Left lobe of liver (tissue), 2 donors: Measurements from ENCODE around the gene ACSM2B. TPM values are rescaled to one million over a fixed set of nuclear protein-coding genes. Genes with fewer than 3 reads are reported as not detected.
"Not testable (repeated sequence)": the region's sequence is repeated elsewhere in the genome, so short reads cannot be mapped to it uniquely, and the experiment has no call there.

Experiments used
- ATAC-seq: fragments of 200-7000 bp; cut with Tn5 transposase; one replicate; pipeline ENCODE4 v1.9.1; 2020; ENCODE audit warnings: mild to moderate bottlenecking, moderate library complexity
- DNase-seq: peaks from one replicate; pipeline ENCODE4 v3.0.0-alpha.2; 2020; ENCODE audit warnings: low spot score
- total RNA-seq: library from RNA; stranded (reverse); gene quantifications from one replicate; pipeline ENCODE4 v1.2.1, GENCODE V29; 2021
- donor health status: DM: no; HTN: no; CAD: no; lungs with moderate emphysema.
- donor health status: DM: no; HTN: yes; CAD: no.

Gene ACSM2B
- total RNA-seq, 1 donor from 2014 or later: 535 TPM

DNA sequence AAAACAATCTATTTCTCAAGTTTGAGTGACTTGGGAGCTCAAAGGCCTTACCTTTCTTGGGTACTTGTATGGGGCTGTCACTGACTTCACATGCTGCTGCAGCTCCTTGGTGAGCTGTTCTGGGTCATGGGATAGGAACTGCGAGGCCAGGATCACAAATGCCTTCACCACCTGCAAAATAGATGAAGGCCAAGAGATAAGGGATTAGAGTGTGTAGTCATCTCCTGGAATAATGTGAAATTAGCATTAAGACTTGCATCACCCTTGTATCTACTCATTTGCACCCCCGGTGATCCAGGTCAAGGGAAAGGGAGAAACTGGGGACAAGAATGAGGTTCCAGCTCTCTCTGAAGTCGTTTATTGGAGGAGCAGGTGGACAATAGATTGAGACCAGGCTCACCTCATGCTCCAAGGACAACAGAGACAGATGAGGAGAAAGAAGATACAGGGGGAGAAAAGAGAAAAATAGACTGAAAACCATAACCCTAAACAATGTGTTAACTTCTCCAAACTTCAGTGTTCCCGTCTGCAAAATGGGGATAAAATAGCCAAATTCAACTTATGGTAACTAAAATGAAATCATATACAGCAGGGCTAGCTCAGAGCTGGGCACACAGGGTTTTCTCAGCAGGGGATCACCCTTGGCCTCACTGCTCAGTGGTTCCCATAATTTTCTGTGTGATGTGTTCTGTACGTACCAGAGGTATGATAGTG, 35.4 kb downstream of the ACSM2B start:
- not testable (repeated sequence) for ATAC-seq, DNase-seq

DNA sequence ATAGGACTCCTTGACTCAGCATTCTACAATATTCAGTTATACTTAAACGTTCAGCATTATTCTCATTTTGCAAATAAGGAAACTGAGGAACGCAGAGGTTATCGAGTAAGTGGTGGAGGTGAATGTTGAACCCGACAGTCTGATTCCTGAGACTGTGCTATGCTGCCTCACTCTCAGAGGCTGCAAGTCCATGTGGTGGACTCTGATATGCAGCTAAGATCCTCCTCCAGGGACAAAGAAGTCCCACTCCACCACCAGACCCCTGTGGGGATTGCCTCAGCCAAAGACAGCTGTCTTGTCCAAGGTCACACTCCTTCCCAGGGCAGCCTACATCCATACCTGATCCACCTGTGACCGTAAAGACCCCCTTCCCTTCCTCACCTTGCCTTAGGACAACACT, 37.5 kb downstream of the ACSM2B start:
- ATAC-seq: peak; percentile 3
- DNase-seq: no peak

DNA sequence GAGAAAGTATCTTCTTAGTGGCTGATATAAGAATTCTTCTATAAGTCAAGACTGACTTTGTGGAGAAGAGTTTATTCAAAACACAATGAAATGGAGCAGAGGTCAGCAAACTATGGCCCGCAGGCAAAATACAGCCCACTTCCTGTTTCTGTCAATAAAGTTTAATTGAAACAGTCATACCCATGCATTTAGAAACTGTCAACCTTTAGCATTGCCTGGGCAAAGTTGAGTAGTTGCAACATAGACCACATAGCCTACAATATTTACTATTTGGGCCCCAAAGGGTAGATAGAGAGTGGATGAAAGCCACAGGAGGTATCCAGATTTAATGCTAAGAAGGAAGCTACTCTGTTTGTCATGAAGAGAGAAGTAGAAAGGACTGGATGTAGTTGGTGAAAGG, 38.0 kb downstream of the ACSM2B start:
- DNase-seq: no peak
- peak; percentile 9 for ATAC-seq

DNA sequence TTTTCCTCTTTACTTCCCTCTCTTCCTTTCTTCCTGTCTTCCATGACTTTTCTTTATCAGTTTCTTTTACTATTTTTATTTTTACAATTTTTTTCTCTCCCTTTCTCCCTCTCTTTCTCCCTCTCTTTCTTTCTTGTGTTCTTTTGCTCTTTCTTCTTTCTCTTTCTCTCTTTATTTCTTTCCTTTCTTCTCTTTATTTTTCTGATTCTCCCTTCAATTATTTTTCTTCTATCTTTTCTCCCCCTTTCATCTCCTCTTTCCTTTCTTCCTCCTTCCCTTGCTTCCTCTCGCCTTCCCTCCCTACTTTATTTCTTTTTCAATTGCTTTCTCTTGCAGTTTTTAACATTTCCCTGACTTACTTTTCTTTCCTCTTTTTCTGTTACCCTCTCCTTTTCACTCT, 39.5 kb downstream of the ACSM2B start:
- DNase-seq, ATAC-seq: not testable (repeated sequence)

DNA sequence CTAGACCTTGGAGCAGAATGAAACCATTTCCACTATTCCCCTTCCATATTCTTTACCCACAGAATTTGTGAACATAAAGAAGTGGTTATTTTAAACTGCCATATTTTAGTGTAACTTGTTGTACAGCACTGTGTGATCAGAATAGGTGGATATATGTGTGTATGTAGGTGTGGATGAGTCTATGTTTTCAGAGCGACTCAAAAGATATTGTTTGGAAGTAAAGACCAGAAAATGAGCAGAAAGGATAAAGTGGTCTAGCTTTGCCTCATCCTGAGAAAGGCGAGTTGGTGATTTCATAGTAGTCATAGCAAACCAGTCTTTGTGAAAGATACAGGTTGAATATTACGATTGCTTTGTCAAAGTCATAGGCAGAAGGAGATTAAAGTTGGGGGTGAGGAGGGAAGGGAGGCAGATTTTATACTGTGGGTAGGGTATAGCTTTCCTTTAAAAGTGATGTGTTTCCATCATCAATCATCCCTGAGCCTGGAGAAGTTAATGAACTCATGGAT, 43.8 kb downstream of the ACSM2B start:
- ATAC-seq, DNase-seq: not testable (repeated sequence)

DNA sequence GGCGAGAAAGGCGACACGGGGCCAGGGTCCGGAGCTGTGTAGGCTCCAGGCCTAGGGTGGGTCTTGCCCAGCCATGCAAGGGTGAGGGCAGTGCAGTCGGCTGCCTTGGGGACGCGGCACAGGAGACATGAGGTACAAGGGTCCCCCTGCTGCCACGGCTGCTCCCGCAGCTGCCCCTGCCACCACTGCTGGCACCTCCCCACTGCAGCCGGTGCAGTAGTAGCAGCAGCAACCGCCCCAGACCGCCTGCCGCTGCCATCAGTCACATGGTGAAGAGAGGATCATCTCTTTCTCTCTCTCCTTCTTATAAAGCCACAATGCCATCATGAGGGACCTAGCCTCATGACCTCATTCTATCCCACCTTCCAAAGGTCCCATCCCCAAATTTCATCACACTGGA, 44.4 kb downstream of the ACSM2B start:
- DNase-seq: not testable (repeated sequence)
- peak; percentile 62 for ATAC-seq

DNA sequence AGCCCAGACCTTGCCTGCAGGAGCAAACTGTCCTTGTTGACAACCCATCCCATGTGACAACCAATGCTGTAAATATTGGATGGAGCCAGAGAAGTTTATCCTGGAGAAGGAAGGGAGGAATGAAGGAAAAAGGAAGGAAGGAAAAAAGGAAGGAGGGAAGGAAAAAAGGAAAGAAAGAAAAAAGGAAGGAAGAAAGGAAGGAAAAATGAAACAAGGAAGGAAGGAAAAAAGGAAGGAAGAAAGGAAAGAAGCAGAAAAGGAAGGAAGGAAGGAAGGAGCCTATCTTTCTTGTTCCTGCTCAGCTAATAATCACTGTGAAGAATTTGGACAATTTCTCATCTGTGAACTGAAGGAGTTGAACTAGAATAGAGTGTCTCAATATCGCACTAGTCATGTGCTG, 56.1 kb downstream of the ACSM2B start:
- no peak for DNase-seq
- no peak for ATAC-seq

DNA sequence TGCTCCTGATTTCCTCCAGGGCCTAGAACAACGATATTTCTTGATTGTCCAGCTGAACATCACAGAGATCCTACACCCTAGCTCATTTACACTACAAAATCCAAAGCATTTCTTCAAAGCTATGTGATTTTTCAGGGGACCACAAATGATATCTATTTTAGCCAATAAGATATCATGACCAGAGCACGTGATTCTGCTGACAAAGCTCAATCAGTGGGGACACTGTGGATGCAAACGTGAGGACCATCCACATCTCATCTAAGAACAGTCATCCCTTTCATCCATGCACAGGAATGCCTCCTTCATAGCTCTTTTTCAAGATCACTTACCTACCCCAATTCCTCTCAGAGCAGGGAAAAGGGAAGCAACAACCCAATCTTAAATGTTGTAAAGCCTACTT, 56.9 kb downstream of the ACSM2B start:
- DNase-seq: no peak
- ATAC-seq: no peak

DNA sequence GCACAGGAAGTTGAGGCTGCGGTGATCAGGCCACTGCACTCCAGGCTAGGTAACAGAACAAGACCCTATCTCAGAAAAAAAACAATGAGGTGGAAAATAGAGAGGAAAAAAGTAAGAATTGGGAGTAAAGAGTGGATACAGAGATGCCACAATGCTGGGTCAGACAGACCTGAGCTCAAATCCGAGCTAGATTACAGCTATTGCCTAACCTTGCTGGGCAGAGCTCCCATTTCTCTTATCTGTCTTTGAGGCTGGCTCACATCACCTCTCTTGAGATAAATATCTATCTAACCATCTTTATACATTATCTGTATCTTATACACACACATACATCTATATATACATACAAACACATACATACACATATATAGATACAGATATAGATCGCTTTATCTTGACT, 59.0 kb downstream of the ACSM2B start:
- ATAC-seq (peak; percentile 97), DNase-seq (peak; percentile 59)

DNA sequence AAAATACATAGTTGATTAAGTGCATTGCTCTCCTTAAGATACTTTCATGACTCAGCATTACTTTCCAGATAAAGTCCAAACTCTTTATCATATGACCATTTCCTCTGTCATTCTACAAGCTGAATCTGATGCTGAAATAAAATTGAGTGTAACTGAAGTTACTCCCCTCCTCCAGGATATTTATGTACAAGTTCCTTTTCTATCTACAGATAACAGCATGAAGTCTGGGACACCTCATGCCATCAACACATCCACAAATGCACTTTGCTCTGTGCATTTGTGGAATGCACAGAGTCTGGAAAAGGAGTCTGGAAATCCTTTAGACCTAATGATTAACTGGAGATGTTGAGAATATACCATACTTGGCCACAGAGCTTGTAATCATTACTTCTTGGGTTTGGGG, 60.5 kb downstream of the ACSM2B start:
- DNase-seq (no peak), ATAC-seq (no peak)

DNA sequence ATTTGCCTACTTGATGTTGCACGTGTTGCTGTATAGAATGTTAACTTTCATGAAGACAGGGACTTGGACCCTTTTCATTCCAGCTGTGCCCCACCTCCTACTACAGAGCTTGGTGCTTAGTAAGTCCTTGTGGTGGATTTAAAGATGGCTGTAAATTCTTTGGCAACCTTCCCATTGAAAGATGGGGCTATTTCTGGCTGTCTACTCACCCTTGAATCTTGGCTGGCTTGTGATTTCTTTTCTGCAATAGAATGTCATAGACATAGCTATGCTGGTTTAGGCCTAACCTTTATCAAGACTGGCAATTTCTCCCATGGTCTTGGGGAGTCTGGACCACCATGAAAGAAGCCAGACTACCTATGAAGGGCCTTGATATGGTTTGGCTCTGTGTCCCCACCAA, 65.8 kb downstream of the ACSM2B start:
- DNase-seq (no peak), ATAC-seq (no peak)

DNA sequence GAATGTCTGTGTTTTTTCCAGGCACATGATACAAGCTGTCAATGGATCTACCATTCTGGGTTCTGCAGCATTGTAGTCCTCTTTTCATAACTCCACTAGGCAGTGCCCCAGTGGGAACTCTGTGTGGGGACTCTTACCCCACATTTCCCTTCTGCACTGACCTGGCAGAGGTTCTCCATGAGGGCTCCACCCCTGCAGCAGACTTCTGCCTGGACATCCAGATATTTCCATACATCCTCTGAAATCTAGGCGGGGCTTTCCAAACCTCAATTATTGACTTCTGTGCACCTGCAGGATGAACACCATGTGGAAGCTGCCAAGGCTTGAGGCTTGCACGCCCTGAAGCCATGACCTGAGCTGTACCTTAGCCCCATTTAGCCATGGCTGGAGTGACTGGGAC, 68.9 kb downstream of the ACSM2B start:
- no peak for ATAC-seq
- DNase-seq: no peak

DNA sequence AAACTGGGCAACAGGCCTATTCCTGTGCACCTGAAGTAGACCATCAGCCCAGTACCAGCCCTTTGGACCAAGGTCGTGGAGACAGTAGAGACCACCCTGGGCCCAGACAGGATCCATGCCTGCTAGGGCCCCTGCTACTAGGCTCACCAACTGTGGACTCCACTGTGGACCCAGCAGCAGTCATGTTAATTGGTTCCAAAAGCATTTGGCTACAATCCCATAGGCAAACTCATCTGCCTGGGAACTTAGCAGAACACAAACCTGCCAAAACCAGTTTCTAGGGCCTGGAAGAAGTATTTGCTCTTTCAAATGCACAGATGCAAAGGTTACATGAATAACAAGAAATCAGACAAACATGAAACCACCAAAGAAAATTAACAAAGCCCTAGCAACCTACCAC, 71.7 kb downstream of the ACSM2B start:
- ATAC-seq (peak; percentile 95), DNase-seq (peak; percentile 52)

DNA sequence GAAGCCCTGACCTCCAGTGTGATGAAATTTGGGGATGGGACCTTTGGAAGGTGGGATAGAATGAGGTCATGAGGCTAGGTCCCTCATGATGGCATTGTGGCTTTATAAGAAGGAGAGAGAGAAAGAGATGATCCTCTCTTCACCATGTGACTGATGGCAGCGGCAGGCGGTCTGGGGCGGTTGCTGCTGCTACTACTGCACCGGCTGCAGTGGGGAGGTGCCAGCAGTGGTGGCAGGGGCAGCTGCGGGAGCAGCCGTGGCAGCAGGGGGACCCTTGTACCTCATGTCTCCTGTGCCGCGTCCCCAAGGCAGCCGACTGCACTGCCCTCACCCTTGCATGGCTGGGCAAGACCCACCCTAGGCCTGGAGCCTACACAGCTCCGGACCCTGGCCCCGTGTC, 84.7 kb downstream of the ACSM2B start:
- not testable (repeated sequence) for DNase-seq
- peak; percentile 68 for ATAC-seq

DNA sequence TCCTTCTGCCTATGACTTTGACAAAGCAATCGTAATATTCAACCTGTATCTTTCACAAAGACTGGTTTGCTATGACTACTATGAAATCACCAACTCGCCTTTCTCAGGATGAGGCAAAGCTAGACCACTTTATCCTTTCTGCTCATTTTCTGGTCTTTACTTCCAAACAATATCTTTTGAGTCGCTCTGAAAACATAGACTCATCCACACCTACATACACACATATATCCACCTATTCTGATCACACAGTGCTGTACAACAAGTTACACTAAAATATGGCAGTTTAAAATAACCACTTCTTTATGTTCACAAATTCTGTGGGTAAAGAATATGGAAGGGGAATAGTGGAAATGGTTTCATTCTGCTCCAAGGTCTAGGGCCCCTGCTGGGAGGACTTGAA, 85.2 kb downstream of the ACSM2B start:
- not testable (repeated sequence) for ATAC-seq, DNase-seq

Other genes starting within 250 kb of the ACSM2B start
- 11.8 TPM for gene GP2, start 248.9 kb downstream of the ACSM2B start, total RNA-seq
- gene UMOD, start 223.7 kb downstream of the ACSM2B start, total RNA-seq: not detected
- not detected for gene PDILT, start 171.6 kb downstream of the ACSM2B start, total RNA-seq
- gene ACSM5, start 166.8 kb downstream of the ACSM2B start, total RNA-seq: 228 TPM
- gene ACSM2A, start 124.8 kb downstream of the ACSM2B start, total RNA-seq: 359 TPM
- gene ACSM1, start 121.3 kb upstream of the ACSM2B start, total RNA-seq: 14.2 TPM
- 13.1 TPM for gene THUMPD1, start 165.5 kb upstream of the ACSM2B start, total RNA-seq
- 70.8 TPM for gene ACSM3, start 187.6 kb upstream of the ACSM2B start, total RNA-seq
- 15.6 TPM for gene ERI2, start 230.1 kb upstream of the ACSM2B start, total RNA-seq
- 1.7 TPM for gene REXO5, start 230.2 kb upstream of the ACSM2B start, total RNA-seq